Measurements from ENCODE around the gene RASL10B.
"Not testable (repeated sequence)": the region's sequence is repeated elsewhere in the genome, so short reads cannot be mapped to it uniquely, and the experiment has no call there.

Gene RASL10B

DNA sequence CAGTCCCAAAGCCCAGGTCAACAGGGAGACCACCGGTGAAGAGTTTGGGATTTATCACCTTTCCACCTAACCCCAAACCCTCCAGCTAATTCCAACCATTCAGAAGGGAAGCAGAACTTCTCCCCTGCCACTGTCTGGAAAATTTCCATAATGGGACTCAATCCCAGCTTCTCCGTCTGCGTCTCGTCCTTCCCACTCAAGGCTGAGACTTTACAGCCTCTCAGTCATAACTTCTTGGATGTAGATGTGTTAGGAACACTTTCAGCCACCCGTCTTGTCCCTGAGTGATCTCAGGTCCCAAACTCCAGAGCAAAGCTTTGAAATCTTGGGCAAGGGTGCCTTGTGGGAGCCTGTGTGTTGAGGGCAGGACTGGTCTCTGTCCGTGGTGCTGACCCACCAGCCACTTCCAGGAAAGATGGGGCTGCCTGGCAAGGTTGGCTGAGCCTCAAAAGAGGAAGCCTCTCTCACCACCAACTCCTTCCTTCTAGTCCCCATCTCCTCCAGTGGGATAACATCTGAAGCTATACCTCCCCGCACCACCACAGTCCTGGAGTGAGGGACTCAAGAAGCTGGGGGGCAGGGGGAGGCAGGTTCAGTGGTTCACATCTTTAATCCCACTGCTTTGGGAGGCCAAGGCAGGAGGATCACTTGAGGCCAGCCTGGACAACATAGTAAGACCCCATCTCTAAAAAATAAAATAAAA lies 12.3 kb downstream of the RASL10B start:
- DNase-seq = no peak

DNA sequence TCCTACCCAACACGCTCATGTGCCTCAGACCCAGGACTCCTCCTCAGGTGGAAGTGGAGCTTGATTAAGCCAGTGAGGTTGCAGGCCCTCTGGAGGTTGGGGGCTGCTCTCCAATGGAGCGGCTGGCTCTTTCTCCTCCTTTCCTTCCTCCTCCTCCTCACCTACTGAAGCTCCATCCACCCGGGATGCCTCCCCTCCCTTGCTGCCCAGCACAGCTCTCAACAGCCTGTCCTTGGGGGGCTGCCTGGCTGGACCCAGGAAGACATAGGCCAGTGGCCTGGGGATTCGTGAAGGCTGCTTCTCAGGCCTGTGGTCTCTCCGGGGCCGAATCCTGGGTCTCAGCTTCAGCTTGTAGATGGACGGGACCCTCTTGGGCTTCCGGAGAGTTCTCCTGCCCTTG lies 13.4 kb downstream of the RASL10B start:
- DNase-seq = no peak

DNA sequence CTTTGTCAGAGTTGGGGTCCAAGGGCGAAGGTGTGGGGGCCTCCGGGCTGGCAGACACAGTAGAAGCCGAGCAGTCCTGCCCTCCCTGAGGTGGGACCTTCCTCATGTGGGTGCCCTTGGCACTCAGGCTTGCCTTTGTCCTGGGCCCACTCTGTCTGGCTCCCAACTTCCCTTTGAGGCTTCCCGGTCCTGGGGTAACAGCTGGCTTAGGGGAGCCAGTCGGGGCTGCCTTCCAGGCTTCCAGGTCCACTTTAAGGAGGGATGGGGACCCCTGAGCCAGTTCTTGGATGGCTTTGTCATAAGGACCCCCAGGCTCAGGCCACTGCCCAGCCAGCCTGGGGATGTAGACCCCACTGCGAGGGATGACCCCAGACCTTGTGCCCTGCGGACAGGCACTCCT lies 13.8 kb downstream of the RASL10B start:
- DNase-seq = no peak

DNA sequence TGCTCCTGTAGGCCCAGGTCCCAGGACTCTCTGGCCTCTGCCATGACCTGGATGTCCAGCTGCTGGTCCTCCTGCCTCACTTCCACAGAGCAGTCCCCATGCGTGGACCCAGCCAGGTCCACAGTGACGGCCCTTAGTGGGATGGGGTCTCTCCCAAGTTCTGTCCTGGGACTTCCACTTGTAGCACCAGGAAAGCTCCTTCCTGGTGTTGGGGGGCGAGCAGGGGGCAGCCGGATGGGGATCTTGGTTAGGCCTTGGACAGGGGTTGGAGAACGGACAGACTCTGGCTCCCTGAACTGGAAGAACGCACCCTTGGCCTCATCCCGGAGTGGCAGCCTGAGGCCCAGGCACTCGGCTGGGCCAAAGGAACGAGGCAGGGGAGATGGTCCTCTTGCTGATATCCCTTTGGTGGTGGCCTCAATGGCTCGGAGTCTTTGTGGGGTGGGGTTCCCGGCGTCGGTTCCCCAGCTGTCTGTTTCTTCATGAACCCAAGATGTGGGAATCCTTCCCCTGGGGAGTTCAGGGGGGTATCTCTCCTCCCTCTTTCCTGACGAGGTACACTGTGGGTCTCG lies 14.4 kb downstream of the RASL10B start:
- DNase-seq = no peak

DNA sequence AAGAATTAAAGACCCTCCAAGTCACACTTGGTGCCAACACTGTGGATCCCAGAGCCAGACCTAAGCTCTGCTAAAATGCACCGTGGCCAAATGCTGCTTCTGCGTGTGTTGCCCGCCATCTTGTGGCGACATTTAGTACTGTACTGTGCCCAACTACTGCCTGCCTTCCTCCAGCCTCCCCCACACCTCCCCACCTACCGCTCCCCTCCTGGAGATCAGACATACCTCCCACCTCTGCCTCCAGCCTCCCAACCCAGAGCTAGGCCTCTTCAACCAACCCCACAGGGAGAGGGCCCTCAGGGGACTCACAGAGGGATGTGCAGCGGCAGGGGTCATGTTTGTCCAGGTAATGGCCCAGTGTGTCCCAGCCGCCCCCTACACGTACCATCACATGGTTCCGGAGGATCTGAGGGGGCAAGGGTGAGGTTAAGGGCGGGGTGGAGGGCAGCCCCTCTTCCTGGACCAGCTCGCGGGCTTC lies 16.1 kb downstream of the RASL10B start:
- peak; percentile 44 to 74 (median 65) for DNase-seq

DNA sequence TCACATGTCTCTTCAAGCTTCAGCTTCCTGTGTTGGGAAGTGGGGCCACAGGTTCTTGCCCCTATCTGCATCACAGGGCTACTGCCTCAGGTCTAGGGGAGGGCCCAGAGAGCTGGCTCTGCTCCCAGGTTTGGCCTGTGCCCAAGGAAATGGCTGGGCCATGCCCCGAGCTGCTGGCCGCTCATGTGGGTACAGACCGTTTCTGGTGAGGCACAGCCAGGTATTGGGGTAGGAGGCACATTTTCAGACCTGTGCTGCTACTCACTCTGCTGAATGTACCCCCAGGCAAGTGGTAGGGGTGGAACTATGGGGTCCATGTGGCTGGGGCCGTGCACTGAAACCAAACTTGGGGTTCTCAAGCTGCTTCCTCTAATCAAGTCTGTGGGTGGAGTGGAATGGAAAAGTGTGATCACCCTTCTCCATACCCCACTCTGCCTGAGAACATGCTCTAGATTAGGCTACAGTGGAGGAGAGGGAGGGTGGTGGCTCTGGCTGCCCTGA lies 17.0 kb downstream of the RASL10B start:
- DNase-seq = no peak

DNA sequence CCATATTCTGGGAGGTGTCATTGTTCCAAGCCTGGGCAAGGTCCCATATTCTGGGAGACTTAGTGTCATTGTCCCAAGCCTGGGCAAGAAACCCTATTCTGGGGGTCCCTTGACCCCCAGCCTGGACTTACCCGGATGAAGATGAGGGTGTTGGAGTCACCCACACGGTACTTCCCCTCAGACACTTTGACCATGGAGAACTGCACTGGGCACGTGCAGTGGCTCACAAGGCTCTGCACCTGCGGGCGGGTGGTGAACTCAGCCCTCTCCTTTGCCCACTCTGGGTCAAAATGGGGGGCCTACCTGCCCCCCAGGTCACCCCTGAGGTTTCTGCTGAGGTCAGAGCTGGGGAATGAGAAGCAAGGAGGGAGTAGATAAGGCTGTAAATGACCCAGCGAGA lies 17.5 kb downstream of the RASL10B start:
- no peak for DNase-seq

DNA sequence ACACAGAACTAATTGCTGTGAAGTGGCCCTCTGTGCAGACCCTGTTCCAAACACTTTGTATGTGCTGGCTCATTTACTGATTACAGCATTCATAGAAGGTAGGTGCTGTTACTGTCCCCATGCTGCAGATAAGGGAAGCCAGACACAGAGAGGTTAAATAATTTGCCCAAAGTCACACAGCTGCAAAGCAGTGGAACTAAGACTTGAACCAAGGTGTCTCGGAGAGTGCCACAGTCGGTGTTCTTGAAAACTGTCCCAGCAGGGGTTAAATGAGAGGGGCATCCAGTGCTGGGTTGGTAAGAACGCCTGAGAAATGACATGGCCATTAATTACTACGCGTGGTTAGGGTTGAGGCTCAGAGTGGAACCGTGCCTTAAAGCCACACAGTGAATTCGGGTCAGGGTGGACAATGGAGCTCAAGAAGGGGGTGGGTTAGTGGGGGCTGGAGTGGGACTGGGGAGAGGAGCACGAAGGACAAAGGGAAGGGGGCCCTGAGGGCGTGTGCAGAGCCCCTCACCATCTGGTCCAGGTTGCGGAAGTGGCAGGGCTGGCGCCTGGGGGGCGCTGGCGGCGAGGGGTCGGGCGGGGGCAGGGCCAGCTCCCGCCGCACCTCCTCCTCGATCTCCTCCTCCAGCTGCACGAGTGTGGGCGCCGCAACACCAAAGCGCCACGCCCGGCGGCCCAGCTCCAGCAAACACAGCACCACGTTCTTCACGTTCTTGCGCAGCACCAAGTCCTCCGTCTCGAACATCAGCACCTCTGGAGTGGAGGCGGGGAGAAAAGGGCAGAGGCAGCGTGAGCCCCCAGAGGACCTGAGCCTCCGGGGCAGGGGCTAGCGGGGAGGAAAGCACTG lies 18.3 kb downstream of the RASL10B start:
- no peak for DNase-seq

DNA sequence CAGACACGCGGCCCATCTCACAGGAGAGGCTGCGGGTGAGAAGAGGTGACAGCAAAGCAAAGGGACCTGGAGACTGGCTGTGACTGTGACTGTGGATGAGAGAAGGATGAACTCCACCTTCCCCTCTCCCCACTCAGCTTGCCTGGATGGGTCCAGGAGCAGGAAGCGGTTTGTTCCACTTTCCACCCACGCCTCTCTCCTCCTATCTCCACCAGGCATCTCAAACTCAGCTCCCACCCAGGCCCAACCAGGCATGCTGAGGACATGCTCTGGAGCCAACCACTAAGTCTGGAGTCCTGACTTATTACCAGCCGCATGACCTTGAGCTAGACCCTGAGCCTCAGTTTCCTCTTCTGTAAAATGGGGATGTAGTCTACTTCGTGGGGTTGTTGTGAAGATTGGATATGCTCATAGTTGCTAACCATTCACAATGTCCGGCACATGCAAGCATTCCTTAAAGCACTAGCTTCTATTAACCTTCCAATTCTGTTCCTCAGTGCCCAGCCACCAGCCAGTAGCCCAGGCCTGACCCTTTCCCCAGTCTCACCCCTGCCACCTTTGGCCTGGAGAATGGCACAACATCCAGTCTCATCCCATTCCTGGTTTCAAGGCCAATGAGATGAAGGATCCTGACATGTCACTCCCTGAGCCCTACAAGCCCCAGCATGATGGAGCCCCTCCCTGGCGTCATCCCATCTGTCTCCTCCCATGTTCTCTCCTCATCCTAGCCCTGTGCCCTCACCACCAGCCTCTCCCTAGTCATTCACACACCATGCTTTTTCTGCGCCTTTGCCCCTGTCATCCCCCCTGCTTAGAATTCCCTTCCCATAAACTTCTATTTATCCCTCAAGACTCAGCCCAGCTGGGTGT lies 19.3 kb downstream of the RASL10B start:
- DNase-seq = no peak

DNA sequence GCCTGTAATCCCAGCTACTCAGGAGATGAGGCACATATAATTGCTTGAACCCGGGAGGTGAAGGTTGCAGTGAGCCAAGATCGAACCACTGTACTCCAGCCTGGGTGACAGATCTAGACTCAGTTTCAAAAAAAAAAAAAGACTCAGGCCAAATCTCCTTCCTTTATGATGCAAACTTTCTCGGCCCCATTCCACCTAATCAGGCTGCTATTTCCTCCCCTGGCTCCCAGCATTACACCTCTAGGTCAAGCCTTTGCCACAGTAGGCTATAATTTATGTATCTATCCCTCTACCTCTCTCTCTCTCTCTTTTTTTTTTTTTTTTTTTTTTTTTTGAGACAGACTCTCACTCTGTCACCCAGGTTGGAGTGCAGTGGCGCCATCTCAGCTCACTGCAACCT lies 20.1 kb downstream of the RASL10B start:
- not testable (repeated sequence) for DNase-seq

DNA sequence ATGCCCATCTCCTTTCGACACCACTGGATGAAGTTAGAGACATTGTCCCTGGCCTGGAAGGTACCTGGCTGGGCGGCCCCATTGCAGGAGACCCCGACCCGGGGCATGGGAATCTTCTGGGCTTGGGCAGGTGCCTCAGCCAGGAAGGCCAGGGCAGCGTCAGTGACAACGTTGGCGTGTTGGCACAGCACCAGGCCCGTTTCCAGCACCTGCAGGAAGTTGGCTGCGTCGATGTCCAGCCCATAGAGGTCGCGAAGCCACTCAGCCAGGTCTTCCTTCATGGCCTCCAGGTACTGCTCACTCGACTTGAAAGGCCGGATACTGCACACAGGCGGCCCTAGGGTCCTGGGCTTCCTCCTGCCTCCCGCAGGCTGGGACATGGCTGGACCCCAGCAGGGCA lies 21.0 kb downstream of the RASL10B start:
- DNase-seq = no peak

DNA sequence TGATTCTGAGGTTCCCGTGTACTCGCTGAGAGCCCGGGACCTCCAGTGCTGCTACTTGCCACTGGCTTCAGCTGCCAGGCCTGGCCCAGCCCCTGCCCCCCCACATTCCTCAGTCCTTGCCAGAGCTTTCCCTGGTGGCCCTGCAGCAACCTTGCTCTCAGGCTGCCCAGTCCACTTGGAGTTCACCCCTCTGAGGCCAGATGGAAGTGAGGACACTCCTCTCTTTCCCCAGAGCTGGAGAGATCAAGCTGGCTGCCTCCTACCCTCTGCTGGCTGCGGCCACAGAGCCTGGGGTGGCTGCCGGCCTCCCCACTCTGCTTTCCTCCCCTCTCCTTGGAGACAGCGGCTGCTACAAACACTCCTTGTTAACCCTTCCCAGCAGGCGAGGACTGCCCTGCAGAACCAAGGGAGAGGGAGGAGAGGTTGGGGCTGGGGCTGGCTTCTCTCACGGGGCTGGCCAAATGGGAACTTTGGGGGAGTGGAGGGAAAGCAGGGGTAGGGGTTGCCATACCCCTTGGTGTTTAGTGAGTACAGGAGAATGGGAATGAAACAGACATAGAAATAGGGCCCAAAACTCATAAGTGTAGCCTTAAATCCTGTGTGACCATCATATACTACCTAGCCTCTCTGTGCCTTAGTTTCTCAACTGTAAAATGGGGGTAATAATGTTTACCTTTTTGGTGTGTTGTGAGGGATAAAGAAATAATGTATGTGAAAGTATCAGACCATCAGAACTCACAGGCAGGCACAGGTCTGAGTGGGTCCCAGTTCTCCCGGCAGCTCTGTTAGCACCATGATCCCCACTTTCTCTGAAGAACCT lies 21.7 kb downstream of the RASL10B start, which contains the start of gene GAS2L2:
GAS2L2 (minus strand) TSS at position 295 of the 820 bp plus-strand sequence. CDS start 389 bp downstream, outside the sequence.
- DNase-seq = no peak

DNA sequence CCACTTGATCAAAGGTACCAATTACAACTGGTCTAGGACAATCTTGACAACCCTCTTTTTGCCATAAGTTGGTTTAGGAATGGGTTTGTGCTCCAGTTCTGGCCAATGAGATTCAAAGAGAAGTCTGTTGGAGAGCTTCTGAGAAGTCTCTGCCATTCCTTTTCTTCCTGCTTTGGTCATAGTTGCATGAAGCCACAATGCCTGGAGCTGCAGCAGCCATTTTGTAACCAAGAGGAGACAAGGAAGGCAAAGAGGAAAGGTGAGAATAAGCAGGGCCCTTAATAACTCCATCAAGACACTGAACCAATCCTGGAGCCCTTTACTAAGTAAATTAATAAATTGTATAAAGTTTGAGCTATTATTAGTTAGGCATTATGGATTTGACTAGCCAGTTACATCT lies 25.8 kb downstream of the RASL10B start:
- DNase-seq = no peak

DNA sequence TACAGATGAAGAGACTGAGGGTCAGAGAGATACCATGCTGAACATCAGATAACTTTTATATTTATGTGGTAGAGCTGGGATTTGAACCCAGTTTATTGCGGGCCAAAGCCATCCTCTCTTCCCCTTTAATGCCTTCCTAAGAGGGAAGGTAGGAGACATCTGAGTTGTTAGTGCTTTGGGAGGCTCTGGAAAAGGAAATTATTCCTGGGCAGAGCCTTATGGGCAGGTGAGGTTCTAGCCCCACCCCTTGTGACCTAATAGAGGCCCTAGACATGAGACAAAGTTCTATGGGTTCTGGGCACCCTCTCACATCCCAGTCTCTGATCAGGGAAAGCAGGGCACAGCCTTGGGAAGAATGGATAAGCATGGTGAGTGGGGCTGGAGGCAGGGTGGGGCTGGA lies 29.1 kb downstream of the RASL10B start, which contains the start of gene C17orf50:
C17orf50 (plus strand) TSS at position 301 of the 400 bp plus-strand sequence; CDS start at position 356, 55 bp downstream.
- DNase-seq = no peak

DNA sequence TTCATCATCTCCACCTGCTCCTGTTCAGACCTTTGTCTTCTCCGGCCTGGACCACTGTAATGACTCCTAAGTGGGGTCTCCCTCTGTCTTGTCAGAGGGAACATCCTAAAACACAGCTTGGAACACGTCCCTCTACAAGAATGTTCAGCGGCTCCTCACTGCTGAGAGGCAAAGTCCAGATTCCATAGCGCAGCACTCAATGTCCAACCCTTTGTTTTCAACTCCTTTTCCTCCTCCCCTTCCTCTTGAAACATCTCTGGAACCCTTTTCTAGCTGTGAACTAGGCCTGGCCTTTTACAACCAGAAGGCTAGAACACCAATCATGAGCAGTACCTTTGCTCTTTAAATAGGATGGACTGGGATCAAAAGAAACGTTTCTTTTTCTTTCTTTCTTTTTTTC lies 30.2 kb downstream of the RASL10B start:
- DNase-seq = no peak

DNA sequence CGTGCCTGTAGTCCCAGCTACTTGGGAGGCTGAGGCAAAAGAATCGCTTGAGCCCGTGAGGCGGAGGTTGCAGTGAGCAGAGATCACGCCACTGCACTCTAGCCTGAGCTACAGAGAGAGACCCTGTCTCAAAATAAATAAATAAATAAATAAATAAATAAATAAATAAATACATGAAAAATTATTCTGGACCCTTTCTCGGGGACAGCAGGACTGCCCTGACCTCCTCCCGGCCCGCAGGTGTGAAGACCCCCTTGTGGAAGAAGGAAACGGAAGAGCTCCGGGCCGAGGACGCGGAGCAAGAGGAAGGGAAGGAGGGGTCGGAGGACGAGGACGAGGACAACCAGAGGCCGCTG lies 32.3 kb downstream of the RASL10B start:
- no peak for DNase-seq

DNA sequence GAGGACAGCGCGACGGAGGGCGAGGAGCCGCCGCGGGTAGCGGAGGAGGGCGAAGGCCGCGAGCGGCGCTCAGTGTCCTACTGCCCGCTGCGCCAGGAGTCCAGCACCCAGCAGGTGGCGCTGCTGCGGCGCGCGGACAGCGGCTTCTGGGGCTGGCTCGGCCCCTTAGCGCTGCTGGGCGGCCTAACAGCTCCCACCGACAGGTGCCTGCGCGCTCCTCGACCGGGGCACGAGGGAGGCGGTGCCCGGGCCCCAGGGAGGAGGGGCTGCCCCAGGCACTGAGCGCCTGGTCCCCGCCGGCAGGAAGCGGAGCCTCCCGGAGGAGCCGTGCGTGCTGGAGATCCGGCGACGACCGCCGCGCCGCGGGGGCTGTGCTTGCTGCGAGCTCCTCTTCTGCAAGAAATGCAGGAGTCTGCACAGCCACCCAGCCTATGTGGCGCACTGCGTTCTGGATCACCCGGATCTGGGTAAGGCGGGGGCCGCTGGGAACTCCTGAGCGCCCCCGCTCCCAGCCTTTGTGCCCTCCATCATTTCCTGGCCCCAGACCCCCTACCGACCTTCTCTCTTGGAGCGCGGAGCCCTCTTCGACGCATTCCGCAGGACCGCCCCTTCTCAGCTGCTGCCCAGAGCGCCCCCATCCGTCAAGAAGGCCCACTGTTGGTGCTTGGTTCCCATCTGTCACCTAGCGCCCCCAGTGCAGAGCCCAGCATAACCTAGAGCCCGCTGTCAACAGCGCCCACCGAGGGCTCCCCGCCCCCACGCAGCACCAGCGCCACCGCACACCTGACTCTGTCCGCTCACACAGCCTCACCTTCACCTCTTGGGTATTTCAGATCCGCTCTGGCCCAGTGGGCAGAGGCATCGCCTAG lies 32.9 kb downstream of the RASL10B start:
- peak; percentile 71 to 90 (median 79) for DNase-seq

DNA sequence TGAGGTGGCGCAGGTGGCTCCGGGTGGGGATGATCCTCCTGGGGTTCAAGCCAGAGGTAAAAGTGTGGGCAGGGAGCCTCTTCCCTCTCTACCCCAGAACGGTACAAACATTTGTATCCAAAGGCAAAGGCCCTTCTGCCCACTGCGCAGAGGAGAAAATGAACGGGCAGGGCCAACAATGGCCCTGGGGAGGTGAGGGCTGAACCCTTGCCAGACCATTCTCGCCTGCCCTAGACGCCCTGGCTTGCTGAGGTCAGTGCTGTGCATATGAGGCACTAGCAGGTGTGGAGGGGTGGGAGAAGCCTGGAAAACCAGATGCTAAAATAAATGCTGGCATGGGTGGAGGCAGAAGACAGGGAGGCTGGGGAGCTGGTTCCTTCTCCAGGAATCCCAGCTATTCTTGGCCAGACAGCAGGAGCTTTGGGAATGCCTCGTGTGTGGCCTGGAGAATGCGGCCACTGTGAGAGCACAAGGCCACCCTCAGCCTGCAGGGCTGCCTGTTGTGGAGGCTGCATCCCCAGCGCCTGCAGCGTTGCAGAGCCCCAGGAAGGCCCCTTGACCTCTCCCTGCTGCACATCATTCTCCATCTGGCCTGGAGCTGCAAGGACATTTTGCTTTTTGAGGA lies 33.8 kb downstream of the RASL10B start:
- DNase-seq = no peak

DNA sequence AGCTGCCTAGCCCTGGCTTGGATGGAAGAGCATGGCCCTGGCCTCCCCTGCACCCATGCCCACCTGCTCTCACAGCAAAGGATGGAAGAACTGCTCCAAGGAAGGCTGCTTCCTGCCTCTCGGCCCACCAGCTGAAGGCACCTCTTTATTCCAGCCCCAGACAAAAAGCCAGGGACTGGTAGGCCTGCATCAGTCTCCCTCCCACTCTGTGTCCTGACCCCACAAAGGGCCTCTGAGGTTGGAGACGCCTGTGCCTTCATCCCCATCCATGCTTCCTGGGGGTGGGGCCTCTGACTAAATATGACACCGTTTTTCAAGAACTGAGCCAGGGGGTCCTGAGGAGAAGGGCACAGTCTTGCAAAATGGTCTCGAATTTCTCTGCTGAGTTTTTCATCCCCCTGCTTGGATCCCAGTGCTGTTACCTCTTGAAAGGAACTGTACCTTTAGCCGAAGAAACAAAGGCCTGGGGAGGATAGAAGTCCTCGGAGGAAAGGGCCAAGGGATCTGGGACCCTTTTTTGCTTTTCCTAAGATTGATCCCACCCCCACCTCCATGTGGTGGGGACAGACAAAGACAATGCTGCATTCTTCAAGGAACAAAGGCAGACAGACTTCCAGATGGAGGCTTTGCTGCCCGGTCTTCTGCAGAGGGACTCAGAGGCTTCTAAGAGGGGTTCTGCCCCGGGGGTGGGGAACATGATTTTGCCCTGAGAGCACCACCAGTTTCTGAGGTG lies 34.5 kb downstream of the RASL10B start:
- DNase-seq = no peak

Data from T-helper 1 cell (primary cell).